ENCODE measurements around the gene ITPRID2. TPM values are rescaled to one million over a fixed set of nuclear protein-coding genes. Genes with fewer than 3 reads are reported as not detected.

ITPRID2 gene
- total RNA-seq, 1 donor from 2014 or later: 40.4 TPM

DNA sequence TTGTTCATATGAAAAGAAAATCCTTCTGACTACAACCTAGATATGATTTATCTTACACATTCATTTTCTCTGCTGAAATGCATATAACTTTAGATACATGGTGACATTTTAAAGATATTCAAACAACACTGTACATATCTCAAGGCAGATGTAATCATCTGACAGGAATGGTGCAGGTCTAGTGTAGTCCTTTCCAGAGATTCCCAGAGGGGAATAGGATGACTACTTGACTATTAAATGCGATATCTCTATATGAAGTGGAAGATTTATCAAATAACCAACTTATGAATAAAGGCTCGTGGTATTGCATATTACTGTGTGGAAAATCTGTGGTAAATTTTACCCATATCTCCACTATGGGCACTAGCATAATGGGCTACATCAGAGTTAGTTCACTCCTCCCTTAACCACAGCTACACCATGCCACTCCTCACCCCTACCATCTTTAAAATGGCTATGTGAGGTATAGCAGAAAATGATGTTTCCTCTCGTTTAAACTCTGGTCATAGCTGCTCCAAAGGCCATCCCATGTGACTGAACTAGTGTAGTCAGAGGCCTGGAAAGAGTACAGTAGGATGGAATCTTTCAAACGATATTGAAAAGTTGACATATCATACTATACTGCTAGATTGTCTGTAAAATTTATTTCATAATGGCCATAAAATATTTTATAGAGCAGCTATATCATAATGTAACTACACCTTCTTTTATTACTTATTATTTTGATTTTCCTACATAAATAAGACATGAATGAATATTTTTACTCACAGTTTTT lies 9.1 kb upstream of the ITPRID2 start:
- H3K36me3 Mint-ChIP-seq: no peaks in the 10 kb centered on the region
- H3K4me1 Mint-ChIP-seq: peaks cover 13% of the 10 kb centered on the region
- DNase-seq (ENCODE audit: low spot score): no peak
- H2AFZ ChIP-seq (replicated peaks): no peak overlapping the region
- no peak overlapping the region for H3K4me3 Mint-ChIP-seq
- no peak overlapping the region for H3K27ac Mint-ChIP-seq
- no peak overlapping the region for H3K9ac ChIP-seq
- H3K9me3 ChIP-seq (ENCODE audit: low read depth): no peaks in the 10 kb centered on the region
- no peaks in the 10 kb centered on the region for H3F3A ChIP-seq (ENCODE audit: low read depth)
- no peak overlapping the region for H3K4me3 ChIP-seq
- no peaks in the 10 kb centered on the region for H3K4me1 ChIP-seq
- H3K27me3 ChIP-seq: no peaks in the 10 kb centered on the region
- no peak for TF ChIP-seq EZH2phosphoT487 (IDR thresholded peaks at IDR 0.05)
- TF ChIP-seq EZH2 (IDR thresholded peaks at IDR 0.05): no peak
- TF ChIP-seq, protein P1, sequence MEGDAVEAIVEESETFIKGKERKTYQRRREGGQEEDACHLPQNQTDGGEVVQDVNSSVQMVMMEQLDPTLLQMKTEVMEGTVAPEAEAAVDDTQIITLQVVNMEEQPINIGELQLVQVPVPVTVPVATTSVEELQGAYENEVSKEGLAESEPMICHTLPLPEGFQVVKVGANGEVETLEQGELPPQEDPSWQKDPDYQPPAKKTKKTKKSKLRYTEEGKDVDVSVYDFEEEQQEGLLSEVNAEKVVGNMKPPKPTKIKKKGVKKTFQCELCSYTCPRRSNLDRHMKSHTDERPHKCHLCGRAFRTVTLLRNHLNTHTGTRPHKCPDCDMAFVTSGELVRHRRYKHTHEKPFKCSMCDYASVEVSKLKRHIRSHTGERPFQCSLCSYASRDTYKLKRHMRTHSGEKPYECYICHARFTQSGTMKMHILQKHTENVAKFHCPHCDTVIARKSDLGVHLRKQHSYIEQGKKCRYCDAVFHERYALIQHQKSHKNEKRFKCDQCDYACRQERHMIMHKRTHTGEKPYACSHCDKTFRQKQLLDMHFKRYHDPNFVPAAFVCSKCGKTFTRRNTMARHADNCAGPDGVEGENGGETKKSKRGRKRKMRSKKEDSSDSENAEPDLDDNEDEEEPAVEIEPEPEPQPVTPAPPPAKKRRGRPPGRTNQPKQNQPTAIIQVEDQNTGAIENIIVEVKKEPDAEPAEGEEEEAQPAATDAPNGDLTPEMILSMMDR (IDR thresholded peaks at IDR 0.05): no peak
- H4K20me1 ChIP-seq (ENCODE audit: low read depth): no peaks in the 10 kb centered on the region
- H3K27me3 Mint-ChIP-seq (ENCODE audit: insufficient read depth, low read depth): no peaks in the 10 kb centered on the region
- H3K79me2 ChIP-seq (ENCODE audit: low read depth): no peaks in the 10 kb centered on the region
- H3K4me2 ChIP-seq: no peak overlapping the region
- H3K9me3 Mint-ChIP-seq: no peaks in the 10 kb centered on the region
- H3K27ac ChIP-seq: no peak overlapping the region
- no peaks in the 10 kb centered on the region for H3K36me3 ChIP-seq

DNA sequence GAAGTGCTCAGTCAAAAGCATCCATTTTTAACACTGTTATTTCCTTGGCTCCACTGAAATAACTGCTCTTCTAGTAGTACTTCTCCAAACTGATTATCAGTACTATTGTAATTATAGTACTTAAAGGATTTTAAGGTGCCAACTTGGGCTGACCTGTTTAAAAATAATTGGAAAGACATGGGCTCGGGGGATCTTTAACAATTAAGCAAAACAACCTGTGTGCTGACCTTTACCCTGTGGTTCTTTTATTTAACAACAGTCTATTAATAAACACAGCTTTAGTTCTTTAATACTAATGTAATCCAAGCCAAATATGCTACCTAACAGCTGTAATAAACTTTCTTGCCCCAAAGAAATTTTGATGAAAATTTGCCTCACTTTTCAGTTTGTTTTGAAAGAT lies 6.9 kb upstream of the ITPRID2 start:
- DNase-seq (ENCODE audit: low spot score): no peak
- H3K9ac ChIP-seq: no peak overlapping the region
- no peak overlapping the region for H3K4me3 ChIP-seq
- Mint-ChIP-seq H3K27me3 (ENCODE audit: insufficient read depth, low read depth) (no peaks in the 10 kb centered on the region), H3K4me3 (no peak overlapping the region), H3K27ac (no peak overlapping the region), H3K36me3 (no peaks in the 10 kb centered on the region), H3K9me3 (no peaks in the 10 kb centered on the region), H3K4me1 (peaks cover 13% of the 10 kb centered on the region)
- H4K20me1 ChIP-seq (ENCODE audit: low read depth): no peaks in the 10 kb centered on the region
- H3K36me3 ChIP-seq: no peaks in the 10 kb centered on the region
- no peaks in the 10 kb centered on the region for H3K27me3 ChIP-seq
- no peaks in the 10 kb centered on the region for H3K4me1 ChIP-seq
- TF ChIP-seq, protein P1 (IDR thresholded peaks at IDR 0.05): no peak
- no peak for TF ChIP-seq EZH2phosphoT487 (IDR thresholded peaks at IDR 0.05)
- no peak for TF ChIP-seq EZH2 (IDR thresholded peaks at IDR 0.05)
- H3F3A ChIP-seq (ENCODE audit: low read depth): no peaks in the 10 kb centered on the region
- no peaks in the 10 kb centered on the region for H3K79me2 ChIP-seq (ENCODE audit: low read depth)
- H3K27ac ChIP-seq: no peak overlapping the region
- no peaks in the 10 kb centered on the region for H3K9me3 ChIP-seq (ENCODE audit: low read depth)
- no peak overlapping the region for H2AFZ ChIP-seq (replicated peaks)
- H3K4me2 ChIP-seq: no peak overlapping the region

- H3K4me3 ChIP-seq: no peak overlapping the region
- H3K27ac ChIP-seq: no peak overlapping the region
- H3F3A ChIP-seq (ENCODE audit: low read depth): peaks cover 2% of the 10 kb centered on the region
- H3K9ac ChIP-seq: no peak overlapping the region
- H3K4me1 ChIP-seq: no peaks in the 10 kb centered on the region
- H4K20me1 ChIP-seq (ENCODE audit: low read depth): no peaks in the 10 kb centered on the region
- H3K4me3 Mint-ChIP-seq: no peak overlapping the region
- H3K9me3 ChIP-seq (ENCODE audit: low read depth): no peaks in the 10 kb centered on the region
- H3K9me3 Mint-ChIP-seq: no peaks in the 10 kb centered on the region
- H3K4me1 Mint-ChIP-seq: peaks cover 13% of the 10 kb centered on the region
- DNase-seq (ENCODE audit: low spot score): no peak
- no peak overlapping the region for H2AFZ ChIP-seq (replicated peaks)
- no peaks in the 10 kb centered on the region for H3K36me3 Mint-ChIP-seq
- H3K36me3 ChIP-seq: no peaks in the 10 kb centered on the region
- H3K27me3 Mint-ChIP-seq (ENCODE audit: insufficient read depth, low read depth): no peaks in the 10 kb centered on the region
- no peak overlapping the region for H3K4me2 ChIP-seq
- TF ChIP-seq, protein P1 (IDR thresholded peaks at IDR 0.05): no peak
- TF ChIP-seq EZH2 (IDR thresholded peaks at IDR 0.05) (no peak), EZH2phosphoT487 (IDR thresholded peaks at IDR 0.05) (no peak)
- no peak overlapping the region for H3K27ac Mint-ChIP-seq
- no peaks in the 10 kb centered on the region for H3K79me2 ChIP-seq (ENCODE audit: low read depth)
- H3K27me3 ChIP-seq: peaks cover under 1% of the 10 kb centered on the region
These were observed 6.4 kb upstream of the ITPRID2 start for GRCh38 chr2:181885096-181885495.

Data from neural progenitor cell (in vitro differentiated cells).